GM08714 (cell line): ENCODE data around the gene TOPBP1.
A peak's percentile ranks its signal among the peaks of the same experiment; 100 is the strongest.

ENCODE experiments used
- H3K4me3 ChIP-seq: fragments of 200-500 bp; sonication (Bioruptor generic); 2 replicates; pipeline ENCODE4 v1.5.1; 2014; ENCODE audit warnings: mild to moderate bottlenecking, low read length, inconsistent platforms
- ZNF274 ChIP-seq: IDR thresholded peaks from 2 replicates; pipeline ENCODE4 v1.6.1; 2012; ENCODE audit warnings: mild to moderate bottlenecking, low read depth, low read length

The TOPBP1 gene

GRCh38 chr3:133661454-133662277 lies at the start of gene TOPBP1:
Gene TOPBP1, minus strand, starts transcription at chr3:133661941. Its CDS starts 814 bp downstream, at chr3:133661127.
- TF ChIP-seq ZNF274 = no peak
- peak within 1 kb of the TSS; percentile 94 for H3K4me3 ChIP-seq

- H3K4me3 ChIP-seq = no peak overlapping the region
- no peak for TF ChIP-seq ZNF274
These were observed 49.3 kb upstream of the TOPBP1 start for GRCh38 chr3:133711013-133711412.

GRCh38 chr3:133709139-133709750 lies 47.5 kb upstream of the TOPBP1 start:
- no peak for TF ChIP-seq ZNF274
- no peak overlapping the region for H3K4me3 ChIP-seq

DNA sequence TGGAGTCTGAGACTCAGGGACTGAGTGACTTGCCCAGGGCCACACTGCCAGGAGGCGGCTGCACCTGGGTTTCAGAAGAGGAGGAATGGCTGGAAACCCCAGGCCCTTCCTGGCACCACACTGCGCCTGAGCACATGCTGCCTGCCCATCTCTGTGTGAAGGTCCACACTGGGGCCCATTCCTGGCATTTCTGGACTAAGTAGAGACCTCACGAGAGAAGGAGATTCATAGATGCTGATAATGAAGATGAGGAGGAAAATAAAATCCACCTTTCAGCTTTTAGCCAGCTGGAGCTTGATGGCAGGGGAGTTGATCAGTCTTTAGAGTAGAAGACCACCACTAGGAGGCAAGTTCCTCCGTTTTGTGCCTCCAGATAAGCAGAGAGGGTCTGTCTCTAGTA lies 44.3 kb upstream of the TOPBP1 start:
- no peak for TF ChIP-seq ZNF274
- H3K4me3 ChIP-seq = no peak overlapping the region

DNA sequence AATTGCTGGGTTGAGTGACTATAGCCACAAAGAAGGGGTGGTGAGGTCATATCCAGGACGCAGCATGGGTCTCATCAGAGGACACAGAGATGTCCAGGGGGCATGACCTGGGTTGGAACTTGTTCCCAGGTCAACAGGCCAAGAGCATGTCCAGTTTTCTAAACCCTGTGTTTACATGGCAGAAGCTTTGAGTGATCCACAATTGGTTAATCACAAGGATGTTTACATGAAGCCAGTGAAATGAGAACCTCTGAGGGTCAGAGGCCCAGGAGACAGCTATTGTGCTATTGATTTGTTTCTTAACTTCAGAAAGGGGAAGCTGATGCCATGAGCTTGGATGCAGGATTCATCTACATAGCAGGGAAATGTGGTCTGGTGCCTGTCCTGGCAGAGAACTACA lies 42.2 kb upstream of the TOPBP1 start:
- no peak overlapping the region for H3K4me3 ChIP-seq
- no peak for TF ChIP-seq ZNF274

GRCh38 chr3:133701435-133702358 lies 40.0 kb upstream of the TOPBP1 start:
- H3K4me3 ChIP-seq = no peak overlapping the region
- no peak for TF ChIP-seq ZNF274

GRCh38 chr3:133700351-133700750 lies 38.6 kb upstream of the TOPBP1 start:
- no peak overlapping the region for H3K4me3 ChIP-seq
- TF ChIP-seq ZNF274 = no peak

GRCh38 chr3:133699903-133700302 lies 38.2 kb upstream of the TOPBP1 start:
- TF ChIP-seq ZNF274 = no peak
- H3K4me3 ChIP-seq = no peak overlapping the region

DNA sequence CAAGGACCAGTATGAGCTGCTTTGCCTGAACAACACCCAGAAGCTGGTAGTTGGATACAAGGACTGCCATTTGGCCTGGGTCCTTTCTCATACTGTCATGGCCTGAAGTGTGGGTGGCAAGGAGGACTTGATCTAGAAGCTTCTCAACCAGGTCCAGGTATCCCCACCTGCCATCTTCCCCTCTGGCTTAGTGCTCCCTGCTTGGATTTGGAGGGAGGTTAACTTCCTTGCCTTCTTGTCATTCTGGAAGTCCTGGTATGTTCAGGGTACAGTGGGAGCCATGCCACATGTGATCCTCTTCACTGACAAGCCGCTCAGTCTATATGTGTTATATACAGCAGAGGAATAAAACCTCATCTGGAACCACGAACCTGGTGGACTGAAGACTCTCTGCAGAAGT lies 37.7 kb upstream of the TOPBP1 start:
- TF ChIP-seq ZNF274 = no peak
- no peak overlapping the region for H3K4me3 ChIP-seq

DNA sequence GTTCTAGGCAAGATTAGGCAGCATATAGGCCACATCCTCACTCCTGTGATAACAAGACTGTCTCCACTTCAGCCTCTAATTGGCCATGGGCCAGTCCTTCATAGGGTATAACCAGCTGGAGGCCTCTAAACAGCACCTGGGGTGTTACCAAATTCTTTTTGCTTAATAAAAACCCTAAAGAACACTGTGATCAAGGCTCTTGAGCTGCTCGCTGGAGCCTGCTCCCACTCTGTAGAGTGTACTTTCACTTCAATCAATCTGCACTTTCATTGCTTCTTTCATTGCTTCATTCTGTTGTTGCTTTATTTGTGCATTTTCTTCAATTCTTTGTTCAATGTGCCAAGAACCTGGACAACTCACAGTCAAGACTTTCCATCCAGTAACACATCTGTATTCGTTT lies 36.2 kb upstream of the TOPBP1 start:
- no peak for TF ChIP-seq ZNF274
- no peak overlapping the region for H3K4me3 ChIP-seq

GRCh38 chr3:133695560-133696171 lies 33.9 kb upstream of the TOPBP1 start:
- no peak overlapping the region for H3K4me3 ChIP-seq
- no peak for TF ChIP-seq ZNF274

- H3K4me3 ChIP-seq = no peak overlapping the region
- no peak for TF ChIP-seq ZNF274
These were observed 32.8 kb upstream of the TOPBP1 start for GRCh38 chr3:133694288-133695268.

DNA sequence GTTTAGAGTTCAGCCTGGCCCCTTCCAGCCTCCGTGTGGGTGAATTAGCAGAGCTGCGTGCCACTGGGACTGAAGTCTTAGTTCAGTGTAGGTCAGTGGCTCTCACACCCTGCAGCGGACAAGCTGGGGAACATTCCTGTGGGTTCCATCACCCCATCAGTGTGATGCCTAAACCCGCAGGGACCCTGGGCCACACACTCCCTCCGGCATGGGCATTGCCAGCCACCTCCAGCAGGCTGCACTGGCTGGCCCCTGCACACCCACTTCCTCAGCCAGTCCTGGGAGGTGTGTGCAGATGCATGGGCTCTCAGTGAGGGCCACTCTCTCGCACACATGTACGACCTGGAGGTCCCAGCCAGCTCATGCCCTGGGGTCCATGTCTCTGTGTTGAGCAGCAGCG lies 32.1 kb upstream of the TOPBP1 start:
- no peak overlapping the region for H3K4me3 ChIP-seq
- no peak for TF ChIP-seq ZNF274
